HCT116 (cell line): Measurements from ENCODE around the gene ANTKMT. TPM values are rescaled to one million over a fixed set of nuclear protein-coding genes. Genes with fewer than 3 reads are reported as not detected.
"Not testable (repeated sequence)": the region's sequence is repeated elsewhere in the genome, so short reads cannot be mapped to it uniquely, and the experiment has no call there.

Source experiments
- ATAC-seq: fragments of 200-7000 bp; cut with Tn5 transposase; 2 replicates; pipeline ENCODE4 v1.9.1; 2020; ENCODE audit warnings: mild to moderate bottlenecking, moderate library complexity
- BruUV-seq: library from RNA; stranded (reverse); fragments of 400-500 nt; replicated peaks from 2 replicates; lab custom pipeline; 2021; lab: Mats Ljungman, UMichigan
- CTCF ChIA-PET: fragments of 300-600 bp; sonication (Branson Sonifier 250); formaldehyde crosslinking; loops from one replicate; lab custom pipeline; 2021; ENCODE audit warnings: antibody characterized with exemption; lab: Charles Lee
- POLR2A ChIA-PET: fragments of 300-600, 350-600 bp; sonication (Branson Sonifier 250); formaldehyde crosslinking; loops from one replicate; lab custom pipeline; 2021; ENCODE audit warnings: antibody characterized with exemption; lab: Charles Lee
- RAD21 ChIA-PET, 2 experiments: fragments of 300-600 bp; sonication (Branson Sonifier 250); formaldehyde crosslinking; loops; one replicate each; lab custom pipeline; 2023; ENCODE audit warnings: low total read pairs in 2 of 2; ENCODE audit not compliant: uncharacterized antibody in 2 of 2, unreplicated experiment in 2 of 2, low non-redundant PET in 1 of 2; lab: Charles Lee
- DNase-seq: peaks from one replicate; pipeline ENCODE4 v3.0.0-alpha.2; 2010; ENCODE audit warnings: low read depth, low spot score
- H2AFZ ChIP-seq: fragments of 200-600 bp; shearing (Covaris generic), sonication (generic); 2 replicates; pipeline ENCODE4 v1.6.1; 2017; ENCODE audit warnings: low read depth, mixed run types, mixed read lengths, antibody characterized with exemption, low read length; ENCODE audit not compliant: poor library complexity, severe bottlenecking
- H3K27ac ChIP-seq: 2 replicates; pipeline ENCODE4 v1.5.1; 2012; ENCODE audit warnings: low read depth, low read length
- H3K27me3 ChIP-seq: fragments of 200-600 bp; sonication (generic); 2 replicates; pipeline ENCODE4 v1.6.1; 2016; ENCODE audit warnings: mixed run types, low read length, mixed read lengths; ENCODE audit not compliant: insufficient read depth
- H3K36me3 ChIP-seq, 2 experiments: fragments of 200-500 bp in 1 of 2; fragments of 200-600 bp in 1 of 2; sonication (Bioruptor generic) in 1 of 2; sonication (generic) in 1 of 2; 2 replicates each; pipeline versions ENCODE4 v1.5.1 to v1.6.1; 2014 to 2016; ENCODE audit warnings: low read length in 2 of 2, inconsistent platforms in 1 of 2, mixed read lengths in 1 of 2, mixed run types in 1 of 2; ENCODE audit not compliant: insufficient read depth in 2 of 2, control insufficient read depth in 1 of 2
- H3K4me1 ChIP-seq, 2 experiments: fragments of 200-600 bp in 1 of 2; sonication (generic) in 1 of 2; 2 replicates each; pipeline versions ENCODE4 v1.5.1 to v1.6.1; 2012 to 2017; ENCODE audit warnings: low read length in 2 of 2, inconsistent platforms in 1 of 2, mild to moderate bottlenecking in 1 of 2, mixed read lengths in 1 of 2, mixed run types in 1 of 2, moderate library complexity in 1 of 2; ENCODE audit not compliant: insufficient read depth in 2 of 2, control insufficient read depth in 1 of 2
- H3K4me2 ChIP-seq: fragments of 200-600 bp; sonication (generic); 2 replicates; pipeline ENCODE4 v1.6.1; 2017; ENCODE audit warnings: mixed run types, low read length, mixed read lengths
- H3K4me3 ChIP-seq, 2 experiments: fragments of 200-600 bp in 1 of 2; sonication (generic) in 1 of 2; replicated peaks in 1 of 2; 2 replicates each; pipeline ENCODE4 v1.5.1; 2011 to 2016; ENCODE audit warnings: low read length in 2 of 2, control low read depth in 1 of 2, low read depth in 1 of 2, mild to moderate bottlenecking in 1 of 2, mixed read lengths in 1 of 2, mixed run types in 1 of 2
- H3K79me2 ChIP-seq: fragments of 200-600 bp; sonication (generic); 2 replicates; pipeline ENCODE4 v1.6.1; 2017; ENCODE audit warnings: mild to moderate bottlenecking, mixed run types, low read length, moderate library complexity, mixed read lengths; ENCODE audit not compliant: insufficient read depth
- H3K9ac ChIP-seq: fragments of 200-600 bp; sonication (generic); 2 replicates; pipeline ENCODE4 v1.6.1; 2016; ENCODE audit warnings: low read length, mixed read lengths
- H3K9me2 ChIP-seq: fragments of 200-600 bp; sonication (generic), shearing (Covaris generic); 2 replicates; pipeline ENCODE4 v1.6.1; 2017; ENCODE audit warnings: mixed run types, mild to moderate bottlenecking, moderate library complexity; ENCODE audit not compliant: insufficient read depth
- H3K9me3 ChIP-seq, 2 experiments: fragments of 200-500 bp in 1 of 2; fragments of 200-600 bp in 1 of 2; sonication (Bioruptor generic) in 1 of 2; sonication (generic) in 1 of 2; 2 replicates each; pipeline ENCODE4 v1.6.1; 2014 to 2017; ENCODE audit warnings: low read length in 2 of 2, mixed read lengths in 2 of 2, inconsistent platforms in 1 of 2, low read depth in 1 of 2, mild to moderate bottlenecking in 1 of 2, mixed run types in 1 of 2, moderate library complexity in 1 of 2; ENCODE audit not compliant: control insufficient read depth in 1 of 2, insufficient read depth in 1 of 2
- H4K20me1 ChIP-seq: fragments of 200-600 bp; sonication (generic), shearing (Covaris generic); 2 replicates; pipeline ENCODE4 v1.6.1; 2017; ENCODE audit warnings: mixed run types, mild to moderate bottlenecking, moderate library complexity; ENCODE audit not compliant: insufficient read depth
- CEBPB ChIP-seq: IDR thresholded peaks from 2 replicates; pipeline ENCODE4 v1.6.1; 2012; ENCODE audit warnings: low read depth
- EGR1 ChIP-seq: IDR thresholded peaks from 2 replicates; pipeline ENCODE4 v1.6.1; 2012; ENCODE audit warnings: low read depth
- EZH2 ChIP-seq: fragments of 200-600 bp; sonication (generic); IDR thresholded peaks from 2 replicates; pipeline ENCODE4 v1.6.1; 2017; ENCODE audit warnings: antibody characterized with exemption, mixed run types
- EZH2phosphoT487 ChIP-seq: fragments of 200-600 bp; IDR thresholded peaks from 2 replicates; pipeline ENCODE4 v1.6.1; 2018; ENCODE audit warnings: antibody characterized with exemption, borderline replicate concordance
- FOSL1 ChIP-seq: IDR thresholded peaks from 2 replicates; pipeline ENCODE4 v1.6.1; 2012; ENCODE audit warnings: low read depth
- MAX ChIP-seq: IDR thresholded peaks from 2 replicates; pipeline ENCODE4 v1.6.1; 2012
- POLR2A ChIP-seq: IDR thresholded peaks from 2 replicates; pipeline ENCODE4 v1.7.0; 2011; ENCODE audit warnings: borderline replicate concordance; ENCODE audit not compliant: insufficient read depth, insufficient read length; ENCODE audit errors: extremely low read depth
- POLR2AphosphoS5 ChIP-seq: IDR thresholded peaks from 2 replicates; pipeline ENCODE4 v1.6.1; 2011; ENCODE audit warnings: mild to moderate bottlenecking, low read depth, low read length, moderate library complexity
- RAD21 ChIP-seq: IDR thresholded peaks from 2 replicates; pipeline ENCODE4 v1.6.1; 2012; ENCODE audit warnings: low read depth, mild to moderate bottlenecking
- SIN3A ChIP-seq: IDR thresholded peaks from 2 replicates; pipeline ENCODE4 v1.6.1; 2012; ENCODE audit warnings: low read depth
- SP1 ChIP-seq: IDR thresholded peaks from 2 replicates; pipeline ENCODE4 v1.6.1; 2012; ENCODE audit warnings: low read depth
- SRF ChIP-seq: IDR thresholded peaks from 2 replicates; pipeline ENCODE4 v1.6.1; 2012; ENCODE audit warnings: low read depth
- YY1 ChIP-seq: IDR thresholded peaks from 2 replicates; pipeline ENCODE4 v1.6.1; 2011; ENCODE audit warnings: low read length, low read depth, moderate library complexity, mild to moderate bottlenecking; ENCODE audit not compliant: insufficient replicate concordance; ENCODE audit errors: extremely low read depth
- ZFX ChIP-seq: fragments of 450-650 bp; IDR thresholded peaks from 2 replicates; pipeline ENCODE4 v1.6.1; 2017
- ZNF274 ChIP-seq: fragments of 200-500 bp; sonication (Bioruptor generic); IDR thresholded peaks from 2 replicates; pipeline ENCODE4 v1.6.1; 2014; ENCODE audit warnings: mild to moderate bottlenecking, low read depth, low read length, inconsistent platforms
- intact Hi-C: fragments of 100-400 bp; cut with micrococcal nuclease; formaldehyde crosslinking; loops from 2 replicates; pipeline ENCODE4 v1.10.0; 2022
- total RNA-seq: library from RNA; stranded (reverse); gene quantifications from one replicate; pipeline ENCODE4 v1.2.1, GENCODE V29; 2021; ENCODE audit not compliant: unreplicated experiment
- TF ChIP-seq, protein P1 (sequence below): IDR thresholded peaks from 2 replicates; pipeline ENCODE4 v1.6.1; 2011; ENCODE audit warnings: mild to moderate bottlenecking, low read length, moderate library complexity; ENCODE audit not compliant: insufficient replicate concordance; ENCODE audit errors: extremely low read depth
- TF ChIP-seq, protein P2 (sequence below): IDR thresholded peaks from 2 replicates; pipeline ENCODE4 v1.6.1; 2012

The ANTKMT gene
- total RNA-seq, 1 experiment from 2014 or later: 65.4 TPM

DNA sequence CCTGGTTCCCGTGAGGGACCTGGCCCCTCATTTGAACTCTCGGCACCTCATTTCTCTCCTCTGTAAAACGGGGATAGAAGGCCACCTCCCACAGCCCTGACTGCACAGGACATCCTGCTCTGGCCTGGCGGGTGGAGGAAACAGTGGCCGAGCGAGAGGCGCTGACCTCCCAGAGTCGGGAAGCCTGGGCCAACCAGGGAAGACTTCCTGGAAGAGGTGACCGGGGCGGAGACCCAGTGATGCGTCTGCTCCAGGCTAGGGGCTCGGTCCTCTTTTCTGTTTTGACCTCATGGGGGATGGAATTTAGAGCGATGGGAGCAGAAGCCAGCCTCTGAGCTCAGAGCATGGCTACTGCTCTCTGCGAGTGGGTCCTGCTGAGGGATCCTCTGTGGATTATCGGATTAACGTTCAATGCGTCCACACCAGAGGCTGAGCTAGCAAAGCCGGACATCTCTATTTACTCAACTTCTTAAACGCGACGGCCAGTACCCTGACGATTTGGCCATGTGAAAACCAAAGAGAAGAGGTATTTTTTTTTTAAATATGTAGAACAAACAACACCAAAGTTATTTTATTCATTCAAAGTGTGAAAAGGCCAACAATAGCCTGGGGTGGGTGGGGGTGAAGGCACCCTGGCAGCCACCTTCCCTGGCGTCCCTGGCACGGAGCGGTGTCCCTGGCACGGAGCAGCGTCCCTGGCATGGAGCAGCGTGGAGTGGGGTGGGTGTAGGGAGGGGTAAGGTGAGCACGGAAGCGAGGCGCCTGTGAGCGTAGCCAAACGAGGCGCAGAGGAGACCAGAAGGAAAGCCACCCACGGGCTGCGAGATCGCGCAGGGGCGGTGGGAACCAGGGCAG, 30.4 kb downstream of the ANTKMT start (continued):
- TF ChIP-seq YY1: no peak
- no peak for TF ChIP-seq POLR2A
- no peak for TF ChIP-seq EZH2phosphoT487
- no peak for TF ChIP-seq RAD21
- no peak for TF ChIP-seq CEBPB
- TF ChIP-seq, all 23 proteins: peak for 0

DNA sequence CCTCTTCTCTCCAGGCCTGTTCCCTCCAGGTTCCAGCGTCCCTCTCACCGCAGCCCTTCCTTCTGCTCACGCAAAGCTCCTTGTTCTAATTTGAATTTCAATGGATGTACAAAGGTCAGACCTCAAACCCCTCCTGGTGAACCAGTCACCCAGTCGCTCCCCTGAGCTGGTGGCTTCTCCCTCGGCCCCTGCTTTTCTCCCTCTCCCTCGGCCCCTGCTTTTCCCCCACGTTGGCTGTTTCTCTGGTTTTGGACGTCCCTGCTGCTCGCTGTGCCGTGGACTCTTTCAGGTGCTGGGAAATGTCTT, 31.0 kb downstream of the ANTKMT start:
- Histone ChIP-seq H2AFZ (no peak overlapping the region), H3K9me2 (no peaks in the 10 kb centered on the region), H3K27ac (no peak overlapping the region), H4K20me1 (no peaks in the 10 kb centered on the region), H3K9me3 (peaks cover 0 to 7% of the 10 kb centered on the region in 2 experiments; a peak in 1 of 4 replicates), H3K4me3 (no peak overlapping the region), H3K4me2 (no peak overlapping the region), H3K9ac (no peak overlapping the region), H3K79me2 (no peaks in the 10 kb centered on the region), H3K36me3 (no peaks in the 10 kb centered on the region), H3K27me3 (no peaks in the 10 kb centered on the region), H3K4me1 (peaks cover 5 to 14% of the 10 kb centered on the region in 2 experiments)
- ChIA-PET RAD21 (no interaction called here), POLR2A (no interaction called here), CTCF (no interaction called here)
- ATAC-seq (no peak), DNase-seq (no peak)
- BruUV-seq: no TSS peak
- TF ChIP-seq EZH2 (no peak), MAX (no peak), FOSL1 (no peak), SIN3A (no peak), EZH2phosphoT487 (no peak), SRF (no peak), CEBPB (no peak), ZNF274 (no peak), POLR2AphosphoS5 (no peak), EGR1 (no peak), ZFX (no peak), RAD21 (no peak), SP1 (no peak), YY1 (no peak)
- TF ChIP-seq, protein P1, sequence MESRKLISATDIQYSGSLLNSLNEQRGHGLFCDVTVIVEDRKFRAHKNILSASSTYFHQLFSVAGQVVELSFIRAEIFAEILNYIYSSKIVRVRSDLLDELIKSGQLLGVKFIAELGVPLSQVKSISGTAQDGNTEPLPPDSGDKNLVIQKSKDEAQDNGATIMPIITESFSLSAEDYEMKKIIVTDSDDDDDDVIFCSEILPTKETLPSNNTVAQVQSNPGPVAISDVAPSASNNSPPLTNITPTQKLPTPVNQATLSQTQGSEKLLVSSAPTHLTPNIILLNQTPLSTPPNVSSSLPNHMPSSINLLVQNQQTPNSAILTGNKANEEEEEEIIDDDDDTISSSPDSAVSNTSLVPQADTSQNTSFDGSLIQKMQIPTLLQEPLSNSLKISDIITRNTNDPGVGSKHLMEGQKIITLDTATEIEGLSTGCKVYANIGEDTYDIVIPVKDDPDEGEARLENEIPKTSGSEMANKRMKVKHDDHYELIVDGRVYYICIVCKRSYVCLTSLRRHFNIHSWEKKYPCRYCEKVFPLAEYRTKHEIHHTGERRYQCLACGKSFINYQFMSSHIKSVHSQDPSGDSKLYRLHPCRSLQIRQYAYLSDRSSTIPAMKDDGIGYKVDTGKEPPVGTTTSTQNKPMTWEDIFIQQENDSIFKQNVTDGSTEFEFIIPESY: no peak
- TF ChIP-seq, protein P2, sequence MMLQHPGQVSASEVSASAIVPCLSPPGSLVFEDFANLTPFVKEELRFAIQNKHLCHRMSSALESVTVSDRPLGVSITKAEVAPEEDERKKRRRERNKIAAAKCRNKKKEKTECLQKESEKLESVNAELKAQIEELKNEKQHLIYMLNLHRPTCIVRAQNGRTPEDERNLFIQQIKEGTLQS: no peak
- intact Hi-C loops: no loop called here

DNA sequence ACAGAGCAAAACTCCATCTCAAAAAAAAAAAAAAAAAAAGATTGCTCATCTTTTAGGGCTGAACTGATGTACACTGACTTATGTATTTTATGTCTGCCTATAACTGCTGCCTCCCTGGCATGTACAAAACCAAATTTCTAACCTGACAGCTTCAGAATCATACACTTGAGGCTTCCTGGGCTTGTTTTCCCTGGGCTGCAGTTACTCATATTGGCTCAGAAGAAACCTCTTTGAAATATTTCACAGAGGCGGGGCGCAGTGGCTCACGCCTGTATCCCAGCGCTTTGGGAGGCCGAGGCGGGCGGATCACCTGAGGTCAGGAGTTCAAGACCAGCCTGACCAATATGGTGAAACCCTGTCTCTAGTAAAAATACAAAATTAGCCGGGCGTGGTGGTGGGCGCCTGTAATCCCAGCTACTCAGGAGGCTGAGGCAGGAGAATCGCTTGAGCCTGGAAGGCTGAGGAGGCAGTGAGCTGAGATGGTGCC, 33.2 kb downstream of the ANTKMT start:
- H3K36me3 ChIP-seq, POLR2A ChIA-PET, CTCF ChIA-PET, H4K20me1 ChIP-seq, H3K9ac ChIP-seq, BruUV-seq, H2AFZ ChIP-seq, H3K9me3 ChIP-seq, H3K4me3 ChIP-seq, H3K27me3 ChIP-seq, intact Hi-C loops, H3K27ac ChIP-seq, H3K79me2 ChIP-seq, DNase-seq, RAD21 ChIA-PET, H3K9me2 ChIP-seq: not testable (repeated sequence)
- H3K4me2 ChIP-seq: peak overlapping the region; percentile 13; the same call in 1 of the 2 replicates
- ATAC-seq: 0 out of 2 replicates have a peak, but pooled peaks have one; percentile 24
- peaks cover 10 to 18% of the 10 kb centered on the region in 2 experiments for H3K4me1 ChIP-seq
